Nucleus accumbens (tissue), 56 donors: Measurements from ENCODE around the gene OR6T1.
A peak's percentile ranks its signal among the peaks of the same experiment; 100 is the strongest.

Experiments
- DNase-seq, 56 donors: peaks; one replicate each; lab custom pipeline; 2025; lab: John Stamatoyannopoulos, UW

OR6T1 gene, protein sequence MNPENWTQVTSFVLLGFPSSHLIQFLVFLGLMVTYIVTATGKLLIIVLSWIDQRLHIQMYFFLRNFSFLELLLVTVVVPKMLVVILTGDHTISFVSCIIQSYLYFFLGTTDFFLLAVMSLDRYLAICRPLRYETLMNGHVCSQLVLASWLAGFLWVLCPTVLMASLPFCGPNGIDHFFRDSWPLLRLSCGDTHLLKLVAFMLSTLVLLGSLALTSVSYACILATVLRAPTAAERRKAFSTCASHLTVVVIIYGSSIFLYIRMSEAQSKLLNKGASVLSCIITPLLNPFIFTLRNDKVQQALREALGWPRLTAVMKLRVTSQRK

DNA sequence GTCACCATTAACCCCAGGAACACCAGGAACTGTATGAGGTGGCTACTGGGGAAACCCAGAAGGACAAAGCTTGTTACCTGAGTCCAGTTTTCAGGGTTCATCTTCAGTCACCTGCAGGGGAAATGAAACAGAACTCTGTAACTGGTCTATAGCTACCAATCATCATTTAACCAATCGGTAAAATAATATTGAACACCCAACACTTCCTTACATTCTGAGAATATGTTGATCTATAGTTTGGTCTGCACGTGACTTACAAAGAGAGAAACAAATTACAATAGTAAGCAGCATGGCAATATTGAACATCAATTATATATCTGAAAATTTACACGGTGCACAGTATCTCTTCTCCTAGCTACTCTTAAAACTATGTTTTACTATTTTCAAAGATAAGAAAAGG, at the start of gene OR6T1:
Gene OR6T1 (minus strand): TSS at position 101 of the 400 bp plus-strand sequence. CDS start 0 bp downstream, at position 101.
- no peak for DNase-seq

DNA sequence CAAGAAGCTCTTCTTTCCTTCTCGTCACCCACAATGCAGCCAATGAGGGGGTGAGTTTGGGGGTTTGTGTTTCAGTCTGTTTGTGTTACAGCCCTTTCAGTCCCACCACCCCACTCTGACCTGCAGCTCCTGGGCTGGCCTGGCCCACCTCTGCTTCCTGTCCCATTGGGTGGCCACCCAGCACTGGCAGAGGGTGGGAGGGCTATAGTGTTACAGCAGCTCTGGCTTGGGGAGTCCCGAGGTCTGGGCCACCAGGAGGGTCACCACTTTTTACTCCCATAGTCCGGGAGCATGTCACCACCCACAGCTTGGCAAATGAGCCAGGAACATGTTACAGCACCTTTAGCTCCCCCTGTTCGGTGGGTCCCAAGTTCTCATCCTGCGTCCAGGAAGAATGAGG, 35.7 kb upstream of the OR6T1 start:
- no peak for DNase-seq

DNA sequence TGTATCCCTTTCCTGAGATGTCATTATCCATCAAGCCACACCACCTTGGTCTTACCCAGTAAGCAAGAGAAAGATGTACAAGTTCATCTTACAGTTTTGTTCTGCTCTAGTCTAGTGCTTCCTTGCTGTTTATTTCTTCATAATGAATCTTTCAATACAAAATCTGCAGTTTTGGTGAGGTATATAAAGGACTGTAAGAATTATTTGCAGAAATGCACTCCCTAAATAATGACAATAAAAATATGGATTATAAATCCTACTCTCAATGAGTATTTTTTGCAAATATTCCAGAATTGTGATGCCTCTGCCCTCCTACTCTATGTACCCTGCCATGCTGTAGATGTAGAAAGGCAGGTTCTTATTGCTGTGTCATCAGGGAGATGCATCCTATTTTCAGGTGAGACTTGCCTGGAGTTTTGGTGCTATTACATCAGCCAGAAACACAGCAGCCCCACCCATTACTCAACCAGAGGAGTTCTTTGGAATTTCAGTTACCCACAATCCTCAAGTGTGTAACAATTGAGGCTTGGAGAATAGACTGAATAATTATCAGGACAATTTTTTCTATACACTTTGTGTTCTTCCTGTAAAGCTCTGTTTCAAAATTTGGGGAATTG, 34.2 kb upstream of the OR6T1 start, which contains the start of gene OR10S1:
Gene OR10S1 (minus strand): TSS at position 51 of the 617 bp plus-strand sequence. CDS start 117 bp downstream, outside the sequence.
- no peak for DNase-seq

DNA sequence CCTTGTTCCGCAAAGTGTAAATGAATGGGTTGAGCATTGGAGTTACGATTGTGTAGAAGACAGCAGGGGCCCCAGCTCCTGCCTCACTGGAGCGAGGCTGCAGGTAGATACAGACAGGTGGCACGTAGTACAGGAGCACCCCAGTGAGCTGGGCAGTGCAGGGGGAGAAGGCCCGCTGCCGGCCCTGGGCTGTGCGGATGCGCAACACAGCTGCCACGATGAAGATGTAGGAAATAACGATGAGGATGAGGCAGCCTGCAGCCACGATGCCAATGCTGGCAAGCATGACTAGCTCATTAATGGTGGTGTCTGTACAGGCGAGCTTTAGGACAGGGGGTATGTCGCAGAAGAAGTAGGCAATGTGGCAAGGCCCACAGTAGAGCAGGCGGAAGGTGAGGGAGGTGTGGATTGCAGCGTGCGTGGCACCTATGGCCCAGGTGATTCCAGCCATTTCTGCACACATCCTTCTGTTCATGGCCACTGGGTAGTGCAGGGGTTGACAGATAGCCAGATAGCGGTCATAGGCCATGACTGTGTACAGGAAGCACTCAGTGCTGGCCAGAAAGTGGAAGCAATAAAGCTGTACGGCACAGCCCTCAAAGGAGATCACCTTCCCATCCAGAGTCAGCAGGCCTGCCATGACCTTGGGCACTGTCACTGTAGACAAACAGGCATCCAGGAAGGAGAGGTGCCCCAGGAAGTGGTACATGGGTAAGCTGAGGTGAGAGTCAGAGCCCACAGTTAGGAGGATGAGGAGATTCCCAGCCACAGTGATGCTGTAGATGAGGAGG, 33.3 kb upstream of the OR6T1 start:
- no peak for DNase-seq

DNA sequence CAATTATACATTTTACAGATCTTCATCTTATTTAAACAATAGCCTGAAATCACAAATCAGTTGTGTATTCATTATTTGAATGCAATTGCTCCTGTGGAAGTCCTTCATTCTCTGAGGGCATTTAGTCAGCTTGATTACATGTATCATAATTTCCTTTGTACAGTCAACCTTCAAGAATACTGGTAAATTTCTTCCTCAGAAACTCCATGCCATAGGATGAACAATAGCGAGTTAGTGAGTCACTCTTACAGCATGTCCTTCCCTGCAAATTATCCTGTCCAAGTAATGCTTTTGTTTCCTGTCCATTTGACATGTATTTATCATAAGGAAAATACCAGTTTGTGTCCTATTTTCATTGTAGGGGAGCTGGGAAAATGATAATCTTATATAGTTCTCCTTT, 30.2 kb upstream of the OR6T1 start:
- DNase-seq = no peak

DNA sequence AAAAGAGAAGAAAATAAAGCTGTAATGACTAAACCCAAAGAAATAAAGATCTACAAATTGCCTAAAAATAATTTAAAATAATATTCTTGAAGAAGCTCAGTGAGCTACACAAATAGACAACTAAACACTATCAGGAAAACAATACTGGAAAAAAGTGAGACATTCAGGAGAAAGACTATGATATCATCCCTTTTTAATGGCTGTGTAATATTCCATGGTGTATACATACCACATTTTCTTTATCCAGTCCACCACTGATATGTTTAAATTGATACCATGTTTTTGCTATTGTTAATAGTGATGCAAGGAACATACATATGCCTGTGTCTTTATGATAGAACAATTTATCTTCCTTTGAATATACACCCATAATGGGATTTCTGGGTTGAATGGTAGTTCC, 13.1 kb upstream of the OR6T1 start:
- no peak for DNase-seq

DNA sequence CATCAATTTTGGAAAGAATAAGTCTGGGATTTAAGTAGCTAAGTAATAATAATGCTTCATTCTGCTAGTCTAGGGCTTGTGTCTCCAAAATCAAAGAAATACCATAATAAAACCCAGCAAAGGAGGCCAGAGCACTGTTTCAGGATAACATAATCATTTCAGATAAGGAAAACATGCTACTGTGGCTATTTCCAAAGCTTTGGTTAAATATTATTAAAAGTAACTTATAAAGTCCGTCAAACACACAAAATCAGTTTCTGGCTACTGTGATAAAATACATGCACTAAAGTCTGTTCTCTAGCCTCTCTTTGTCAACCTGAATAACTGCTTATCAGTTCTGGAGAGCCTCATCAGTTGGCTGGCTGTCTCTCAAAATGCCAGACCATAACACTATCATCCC, 1.5 kb upstream of the OR6T1 start:
- no peak for DNase-seq

DNA sequence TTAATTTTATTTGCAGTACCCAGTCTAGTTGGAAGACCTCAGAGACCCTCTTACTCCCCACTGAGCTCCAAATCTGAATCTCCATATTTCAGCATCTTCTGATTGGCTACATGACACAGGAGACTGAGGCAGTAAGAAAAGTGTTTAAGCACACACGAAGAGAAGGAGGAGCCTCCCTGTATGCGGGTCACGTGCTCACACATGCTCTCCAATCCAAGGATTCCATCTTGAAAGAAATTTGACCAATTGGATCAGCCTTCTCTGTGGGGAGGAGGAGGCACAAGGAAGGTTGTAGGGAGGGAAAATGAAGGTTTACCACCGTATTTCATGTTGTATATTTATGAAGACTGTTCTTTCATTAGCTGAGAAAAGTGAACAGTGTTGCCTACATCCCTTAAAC, 1.2 kb downstream of the OR6T1 start:
- DNase-seq = no peak

DNA sequence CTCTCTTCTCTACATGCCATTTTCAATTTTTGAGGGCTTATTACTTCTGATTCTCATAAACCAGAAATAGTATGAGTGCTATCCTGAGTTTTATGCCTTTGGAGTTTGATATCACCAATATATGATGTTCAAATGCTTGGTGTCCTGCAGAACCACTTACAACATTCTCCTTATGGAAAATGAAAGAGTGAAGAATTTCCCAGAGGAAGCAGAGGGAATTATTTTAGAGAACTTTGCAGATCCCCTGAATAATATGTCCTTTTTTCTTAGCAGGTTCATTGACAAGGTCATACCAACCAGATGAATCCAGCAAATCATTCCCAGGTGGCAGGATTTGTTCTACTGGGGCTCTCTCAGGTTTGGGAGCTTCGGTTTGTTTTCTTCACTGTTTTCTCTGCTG, 4.3 kb downstream of the OR6T1 start, which contains the start of gene OR4D5:
Gene OR4D5 (plus strand): TSS at position 301 of the 400 bp plus-strand sequence. CDS start 0 bp downstream, at position 301.
- no peak for DNase-seq

DNA sequence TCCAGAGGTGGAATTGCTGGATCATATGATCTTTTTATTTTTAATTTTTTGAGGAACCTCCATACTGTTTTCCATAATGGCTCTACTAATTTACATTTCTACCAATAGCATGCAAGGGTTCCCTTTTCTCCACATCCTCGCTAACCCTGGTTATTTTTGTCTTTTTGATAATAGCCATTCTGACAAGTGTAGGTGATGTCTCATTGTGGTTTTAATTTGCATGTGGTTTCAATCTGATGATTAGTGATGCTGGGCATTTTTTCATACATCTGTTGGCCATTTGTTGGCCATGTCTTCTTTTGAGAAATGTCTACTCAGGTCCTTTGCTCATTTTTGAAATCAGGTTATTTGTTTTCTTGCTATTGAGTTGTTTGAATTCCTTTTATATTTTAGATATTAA, 19.6 kb downstream of the OR6T1 start:
- no peak for DNase-seq

DNA sequence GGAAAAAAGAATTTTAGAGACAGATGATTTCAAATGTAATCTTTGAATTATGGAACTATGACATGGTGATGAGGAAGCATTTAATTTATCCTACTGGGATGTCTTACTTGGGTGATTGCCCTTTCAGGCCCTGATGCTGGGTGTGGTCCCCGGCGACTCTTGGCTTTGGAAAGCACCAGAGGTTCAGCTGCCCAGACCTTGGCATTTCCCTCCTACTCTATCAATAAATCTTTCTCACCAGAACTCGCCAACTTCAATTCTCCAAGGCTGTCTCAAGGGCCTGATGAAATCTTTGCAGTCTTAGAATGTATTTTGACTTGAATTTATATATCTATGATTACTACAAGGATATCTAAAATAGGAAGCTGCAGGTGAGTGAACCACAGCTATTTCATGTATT, 22.7 kb downstream of the OR6T1 start:
- no peak for DNase-seq

DNA sequence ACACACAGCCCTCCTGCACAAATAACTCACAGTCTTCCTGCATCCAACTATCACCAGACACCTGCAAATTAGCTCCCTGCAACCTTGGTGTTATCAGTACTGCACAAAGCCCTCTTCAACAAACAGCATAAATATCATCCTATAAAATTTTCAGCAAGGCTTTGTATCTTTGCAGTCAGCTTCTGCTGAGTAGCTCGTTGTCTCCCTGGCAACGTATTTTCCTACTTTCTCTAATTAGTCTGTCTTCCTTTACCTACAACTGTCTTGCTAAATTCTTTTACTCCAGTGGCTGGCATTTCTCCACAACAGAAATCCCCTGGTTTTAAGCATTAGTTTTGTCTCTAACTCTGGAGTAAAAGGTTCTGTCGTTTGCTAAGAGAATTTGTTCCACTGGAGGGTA, 37.8 kb downstream of the OR6T1 start:
- peak in 4 of 56 donors; percentile 0 to 2 (median 2) for DNase-seq

DNA sequence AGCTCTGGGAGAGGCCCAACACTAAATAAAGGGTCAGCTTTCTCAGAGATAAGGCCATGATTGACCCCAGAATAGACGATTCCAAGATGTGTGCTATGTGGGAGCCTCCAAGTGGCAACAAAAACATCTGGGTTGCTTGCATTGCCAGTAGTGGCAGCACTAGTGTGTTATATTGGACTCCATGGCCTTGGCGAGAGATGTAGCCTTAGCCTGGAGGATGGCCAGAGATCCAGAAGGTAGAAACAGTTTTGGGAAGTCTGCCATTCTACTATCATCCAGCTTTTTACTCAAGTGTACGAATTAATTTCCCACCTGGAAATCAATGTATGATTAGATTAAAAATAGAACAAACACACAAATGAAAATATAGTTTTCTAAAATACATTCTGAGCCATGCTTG, 38.7 kb downstream of the OR6T1 start:
- DNase-seq = no peak

DNA sequence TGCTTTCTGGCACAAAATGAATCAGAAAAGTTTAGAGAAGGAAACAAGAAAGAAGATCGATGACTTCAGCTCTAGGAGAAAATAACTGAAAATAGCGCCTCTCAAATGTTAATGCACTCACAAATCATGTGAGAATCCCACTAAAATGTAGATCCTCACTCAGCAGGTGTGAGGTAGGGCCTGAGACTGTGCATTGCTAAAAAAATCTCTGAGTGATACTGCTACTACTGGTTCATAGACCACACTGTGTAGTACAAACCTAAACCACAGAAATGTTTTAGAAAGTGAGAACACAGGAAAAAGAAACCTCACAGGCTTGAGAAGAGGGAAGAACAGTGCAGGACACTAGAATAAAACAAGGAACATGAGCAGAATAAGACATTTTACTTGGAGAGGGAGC, 39.7 kb downstream of the OR6T1 start:
- no peak for DNase-seq

DNA sequence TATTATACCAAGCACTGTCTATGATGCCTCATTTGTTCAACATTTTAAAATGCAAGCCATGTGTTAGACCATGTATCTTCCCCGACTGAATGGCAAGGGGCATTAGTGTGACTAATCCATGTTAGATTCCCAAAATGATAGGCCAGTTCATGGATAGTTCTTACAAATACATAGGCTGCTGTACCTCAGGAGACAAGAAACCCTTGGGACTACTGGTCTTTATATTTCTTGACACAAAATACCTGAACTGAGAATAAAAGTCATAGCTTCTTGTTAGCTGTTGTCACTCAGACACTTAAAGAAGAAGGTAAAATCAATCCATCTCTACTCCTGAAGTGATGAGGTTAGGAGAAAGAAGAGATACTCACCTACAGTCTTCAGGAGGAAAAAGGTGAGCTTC, 41.8 kb downstream of the OR6T1 start, which contains the start of gene OR8D4:
Gene OR8D4 (plus strand): TSS at position 301 of the 400 bp plus-strand sequence. CDS start 4,265 bp downstream, outside the sequence.
- DNase-seq = no peak

DNA sequence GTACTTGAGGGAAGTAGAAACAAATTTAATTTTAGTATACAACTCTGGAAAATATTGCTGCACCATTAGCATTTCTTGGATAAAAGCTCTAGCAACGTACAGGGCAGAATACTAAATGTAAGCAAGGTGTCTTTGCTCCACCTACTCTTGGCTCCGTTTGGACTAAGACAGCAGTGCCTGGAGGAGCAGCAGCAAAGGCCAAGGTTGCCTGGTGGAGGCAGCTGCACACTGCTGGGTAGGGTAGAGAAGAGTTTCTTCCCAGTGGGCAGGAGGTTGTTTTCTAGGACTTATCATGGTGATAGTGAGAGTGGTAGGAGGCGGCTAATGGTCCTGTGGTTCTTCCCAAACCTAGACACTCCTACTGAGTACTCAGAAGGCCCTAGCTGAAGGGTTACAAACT, 43.8 kb downstream of the OR6T1 start:
- DNase-seq = no peak
